OCI-LY1 (cell line): Measurements from ENCODE around the gene IGFALS.
A peak's percentile ranks its signal among the peaks of the same experiment; 100 is the strongest.

Source experiments
- H2AFZ ChIP-seq: fragments of 200-600 bp; sonication (generic), shearing (Covaris generic); 2 replicates; pipeline ENCODE4 v1.6.0; 2014; ENCODE audit warnings: antibody characterized with exemption, mild to moderate bottlenecking, low read length
- H3F3A ChIP-seq: fragments of 200-600 bp; sonication (generic), shearing (Covaris generic); 2 replicates; pipeline ENCODE4 v1.6.0; 2014; ENCODE audit warnings: mild to moderate bottlenecking, antibody characterized with exemption, low read length, moderate library complexity; ENCODE audit not compliant: insufficient read depth
- H3K27ac ChIP-seq: fragments of 200-600 bp; sonication (generic); 2 replicates; pipeline ENCODE4 v1.5.1; 2014; ENCODE audit warnings: low read length, mixed run types, mild to moderate bottlenecking, low read depth; ENCODE audit not compliant: poor library complexity, severe bottlenecking
- H3K27me3 ChIP-seq: fragments of 200-600 bp; sonication (generic); 2 replicates; pipeline ENCODE4 v1.6.0; 2014; ENCODE audit warnings: antibody characterized with exemption, mild to moderate bottlenecking, low read length, moderate library complexity; ENCODE audit not compliant: insufficient read depth
- H3K36me3 ChIP-seq: fragments of 200-600 bp; sonication (generic); 2 replicates; pipeline ENCODE4 v1.6.1; 2014; ENCODE audit warnings: mild to moderate bottlenecking, antibody characterized with exemption, low read length, moderate library complexity, mixed read lengths; ENCODE audit not compliant: insufficient read depth
- H3K4me1 ChIP-seq: fragments of 200-600 bp; sonication (generic); 2 replicates; pipeline ENCODE4 v1.5.1; 2014; ENCODE audit warnings: mild to moderate bottlenecking, low read length, moderate library complexity; ENCODE audit not compliant: insufficient read depth, severe bottlenecking
- H3K4me2 ChIP-seq: fragments of 200-600 bp; sonication (generic), shearing (Covaris generic); 2 replicates; pipeline ENCODE4 v1.6.1; 2014; ENCODE audit warnings: low read length
- H3K4me3 ChIP-seq: fragments of 200-600 bp; sonication (generic); 2 replicates; pipeline ENCODE4 v1.5.1; 2014; ENCODE audit warnings: low read length, low read depth, mild to moderate bottlenecking, mixed read lengths; ENCODE audit not compliant: poor library complexity, severe bottlenecking
- H3K79me2 ChIP-seq: fragments of 200-600 bp; shearing (Covaris generic); 2 replicates; pipeline ENCODE4 v1.6.1; 2016; ENCODE audit warnings: mixed run types, low read length, mixed read lengths; ENCODE audit not compliant: insufficient read depth
- H3K9ac ChIP-seq: fragments of 200-600 bp; sonication (generic), shearing (Covaris generic); 2 replicates; pipeline ENCODE4 v1.6.1; 2014; ENCODE audit warnings: mild to moderate bottlenecking, low read length, mixed read lengths
- H3K9me2 ChIP-seq: fragments of 200-600 bp; sonication (generic), shearing (Covaris generic); 2 replicates; pipeline ENCODE4 v1.6.1; 2014; ENCODE audit warnings: low read depth, mild to moderate bottlenecking, low read length, mixed read lengths
- H3K9me3 ChIP-seq: fragments of 200-600 bp; shearing (Covaris generic); 2 replicates; pipeline ENCODE4 v1.6.1; 2014; ENCODE audit warnings: low read length, mixed read lengths
- H4K20me1 ChIP-seq: fragments of 200-600 bp; sonication (generic), shearing (Covaris generic); 2 replicates; pipeline ENCODE4 v1.6.0; 2016; ENCODE audit warnings: mild to moderate bottlenecking, low read length; ENCODE audit not compliant: insufficient read depth
- CTCF ChIP-seq: fragments of 200-600 bp; sonication (generic), shearing (Covaris generic); IDR thresholded peaks from 2 replicates; pipeline ENCODE4 v1.5.1; 2017; ENCODE audit warnings: mild to moderate bottlenecking, antibody characterized with exemption, low read length, moderate library complexity, mixed read lengths
- EZH2 ChIP-seq: fragments of 200-600 bp; sonication (generic), shearing (Covaris generic); IDR thresholded peaks from 2 replicates; pipeline ENCODE4 v1.8.0; 2017; ENCODE audit warnings: borderline replicate concordance, mixed run types, mild to moderate bottlenecking, antibody characterized with exemption, low read length, moderate library complexity, mixed read lengths

Gene IGFALS

DNA sequence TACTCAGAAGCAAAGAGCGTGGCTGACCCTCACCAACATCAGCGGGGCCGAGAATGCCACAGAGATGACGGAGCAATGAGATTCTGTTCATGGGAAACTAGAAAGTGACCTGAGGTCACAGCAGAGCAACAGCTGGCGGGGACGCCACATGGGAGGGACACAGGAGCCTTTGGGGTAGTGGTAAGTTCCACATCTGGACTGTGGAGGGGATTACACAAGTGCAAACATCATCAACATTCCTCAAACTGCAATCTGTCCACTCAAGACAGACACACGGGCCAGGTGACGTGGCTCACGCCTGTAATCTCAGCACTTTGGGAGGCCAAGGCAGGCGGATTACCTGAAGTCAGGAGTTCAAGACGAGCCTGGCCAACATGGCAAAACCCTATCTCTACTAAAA lies 22.0 kb upstream of the IGFALS start:
- H2AFZ ChIP-seq, result no peak overlapping the region
- H3K27me3 ChIP-seq, result no peaks in the 10 kb centered on the region
- no peaks in the 10 kb centered on the region for H3K9me3 ChIP-seq
- no peaks in the 10 kb centered on the region for H3F3A ChIP-seq
- no peaks in the 10 kb centered on the region for H3K9me2 ChIP-seq
- no peaks in the 10 kb centered on the region for H4K20me1 ChIP-seq
- no peaks in the 10 kb centered on the region for H3K36me3 ChIP-seq
- no peaks in the 10 kb centered on the region for H3K79me2 ChIP-seq
- TF ChIP-seq CTCF, result no peak
- no peak for TF ChIP-seq EZH2
- H3K4me1 ChIP-seq, result no peaks in the 10 kb centered on the region
- H3K4me2 ChIP-seq, result no peak overlapping the region
- no peak overlapping the region for H3K9ac ChIP-seq
- no peak overlapping the region for H3K4me3 ChIP-seq
- H3K27ac ChIP-seq, result no peak overlapping the region

- Histone ChIP-seq H3K9me3 (no peaks in the 10 kb centered on the region), H3K4me2 (no peak overlapping the region), H3K4me3 (no peak overlapping the region), H3F3A (no peaks in the 10 kb centered on the region), H4K20me1 (no peaks in the 10 kb centered on the region), H3K4me1 (no peaks in the 10 kb centered on the region), H3K79me2 (no peaks in the 10 kb centered on the region), H3K36me3 (no peaks in the 10 kb centered on the region), H3K9me2 (no peaks in the 10 kb centered on the region), H3K9ac (no peak overlapping the region), H3K27ac (no peak overlapping the region), H2AFZ (no peak overlapping the region), H3K27me3 (no peaks in the 10 kb centered on the region)
- TF ChIP-seq CTCF (peak; percentile 38; the same call in 1 of the 2 replicates), EZH2 (no peak)
Observed at GRCh38 chr16:1812732-1813163, 19.2 kb upstream of the IGFALS start.

- no peaks in the 10 kb centered on the region for H3K4me1 ChIP-seq
- H3K79me2 ChIP-seq, result no peaks in the 10 kb centered on the region
- H3K4me2 ChIP-seq, result no peak overlapping the region
- no peaks in the 10 kb centered on the region for H3K9me3 ChIP-seq
- H3K9ac ChIP-seq, result no peak overlapping the region
- no peak overlapping the region for H2AFZ ChIP-seq
- no peaks in the 10 kb centered on the region for H3F3A ChIP-seq
- no peaks in the 10 kb centered on the region for H3K27me3 ChIP-seq
- no peak overlapping the region for H3K4me3 ChIP-seq
- no peak for TF ChIP-seq CTCF
- TF ChIP-seq EZH2, result no peak
- no peak overlapping the region for H3K27ac ChIP-seq
- H4K20me1 ChIP-seq, result no peaks in the 10 kb centered on the region
- H3K9me2 ChIP-seq, result no peaks in the 10 kb centered on the region
- peaks cover 3% of the 10 kb centered on the region; the same call in 1 of the 2 replicates for H3K36me3 ChIP-seq
Observed at GRCh38 chr16:1810536-1810935, 17.0 kb upstream of the IGFALS start.
